NCI-H146 treated with DMSO at 0.1 percent for 48 hours (cell line): ENCODE data around the gene TIMM50.

Source experiments
- DNase-seq: peaks from one replicate; lab custom pipeline; 2025; ENCODE audit not compliant: unreplicated experiment; lab: John Stamatoyannopoulos, UW

Gene TIMM50

DNA sequence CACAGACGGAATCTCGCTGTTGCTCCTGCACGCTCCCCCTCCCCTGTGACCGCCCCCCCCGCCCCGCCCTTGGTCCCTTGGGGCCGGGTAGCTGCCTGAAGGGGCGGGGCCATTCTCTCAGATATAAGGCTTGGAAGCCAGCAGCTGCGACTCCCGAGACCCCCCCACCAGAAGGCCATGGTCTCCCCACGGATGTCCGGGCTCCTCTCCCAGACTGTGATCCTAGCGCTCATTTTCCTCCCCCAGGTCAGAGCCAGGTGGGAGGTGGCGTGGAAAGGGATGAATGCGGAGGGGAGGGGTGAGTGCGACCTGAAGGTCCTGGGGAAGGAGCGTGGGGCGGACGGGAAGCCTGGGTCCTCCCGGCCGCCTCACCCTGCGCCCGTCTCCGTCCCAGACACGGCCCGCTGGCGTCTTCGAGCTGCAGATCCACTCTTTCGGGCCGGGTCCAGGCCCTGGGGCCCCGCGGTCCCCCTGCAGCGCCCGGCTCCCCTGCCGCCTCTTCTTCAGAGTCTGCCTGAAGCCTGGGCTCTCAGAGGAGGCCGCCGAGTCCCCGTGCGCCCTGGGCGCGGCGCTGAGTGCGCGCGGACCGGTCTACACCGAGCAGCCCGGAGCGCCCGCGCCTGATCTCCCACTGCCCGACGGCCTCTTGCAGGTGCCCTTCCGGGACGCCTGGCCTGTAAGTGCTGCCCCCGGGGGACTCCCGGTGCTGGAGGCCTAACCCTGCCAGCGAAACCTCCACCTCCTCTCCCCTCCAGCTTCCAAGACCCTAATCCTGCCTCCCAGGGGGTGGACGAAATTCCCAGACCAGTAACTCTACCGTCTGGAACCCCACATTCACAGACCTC, 18.4 kb downstream of the TIMM50 start, which contains the start of gene DLL3:
DLL3 (plus strand) TSS at position 150 of the 845 bp plus-strand sequence; CDS start at position 178, 28 bp downstream.
- DNase-seq = peak; percentile 67

- DNase-seq = no peak
These were observed 19.3 kb downstream of the TIMM50 start for GRCh38 chr19:39499932-39500331.

DNA sequence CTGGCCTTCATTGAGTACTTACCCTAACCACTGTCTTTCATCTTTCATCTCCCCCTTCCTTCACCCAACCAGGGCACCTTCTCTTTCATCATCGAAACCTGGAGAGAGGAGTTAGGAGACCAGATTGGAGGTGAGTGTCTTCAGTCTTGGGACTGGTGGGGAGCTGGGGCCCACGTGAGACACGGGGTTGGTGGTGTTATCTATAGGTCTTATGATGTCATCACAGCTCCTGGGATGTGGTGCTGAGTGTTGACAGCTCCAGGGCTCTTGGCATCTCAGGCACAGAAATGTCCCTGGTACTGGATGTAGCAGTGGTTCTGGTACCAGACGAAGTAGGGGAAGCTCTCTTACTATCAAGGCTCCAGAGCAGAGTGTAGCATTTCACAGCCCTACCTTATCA, 19.9 kb downstream of the TIMM50 start:
- DNase-seq = no peak

DNA sequence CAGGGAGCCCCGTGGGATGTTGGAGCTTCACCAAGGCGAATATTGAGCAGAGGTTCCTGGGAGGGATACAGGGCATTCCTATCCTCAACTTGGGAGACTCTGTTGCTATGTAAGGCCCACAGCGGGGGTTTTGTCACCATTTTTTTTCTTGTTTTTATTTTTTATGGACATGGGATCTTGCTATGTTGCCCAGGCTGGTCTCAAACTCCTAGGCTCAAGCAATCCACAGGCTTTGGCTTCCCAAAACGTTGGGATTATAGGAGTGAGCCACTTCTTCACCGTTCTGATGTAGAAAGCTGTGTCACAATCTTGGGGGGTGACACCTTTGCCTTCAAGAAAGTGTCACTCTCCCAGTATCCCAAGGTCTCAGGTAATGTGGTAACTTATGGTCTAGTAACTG, 20.7 kb downstream of the TIMM50 start:
- DNase-seq = no peak

DNA sequence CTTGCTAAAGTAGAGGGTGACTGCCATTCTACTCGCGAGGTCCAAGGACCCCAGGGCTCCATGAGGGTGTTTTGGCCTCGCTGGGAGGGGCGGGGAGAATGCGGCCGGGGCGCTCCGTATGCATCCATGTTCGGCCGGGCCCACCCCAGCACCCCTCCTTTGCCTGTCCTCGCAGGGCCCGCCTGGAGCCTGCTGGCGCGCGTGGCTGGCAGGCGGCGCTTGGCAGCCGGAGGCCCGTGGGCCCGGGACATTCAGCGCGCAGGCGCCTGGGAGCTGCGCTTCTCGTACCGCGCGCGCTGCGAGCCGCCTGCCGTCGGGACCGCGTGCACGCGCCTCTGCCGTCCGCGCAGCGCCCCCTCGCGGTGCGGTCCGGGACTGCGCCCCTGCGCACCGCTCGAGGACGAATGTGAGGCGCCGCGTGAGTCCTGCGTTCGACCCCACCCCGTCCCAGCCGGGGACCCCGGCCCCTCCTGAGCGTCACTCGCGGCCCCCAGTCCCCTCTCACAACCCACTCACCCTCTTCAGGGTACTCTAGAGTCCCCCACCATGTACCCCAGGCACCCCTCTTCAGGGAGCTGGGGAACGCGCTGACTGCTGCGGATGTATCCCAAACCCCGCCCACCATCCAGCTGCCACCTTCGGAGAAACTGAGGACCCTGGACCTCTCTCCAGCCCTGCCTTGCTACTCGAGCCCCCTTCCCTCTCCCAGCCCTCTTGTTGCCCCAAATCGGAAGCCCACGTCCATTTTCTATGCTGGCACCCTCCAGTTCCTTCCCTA, 22.2 kb downstream of the TIMM50 start:
- no peak for DNase-seq

DNA sequence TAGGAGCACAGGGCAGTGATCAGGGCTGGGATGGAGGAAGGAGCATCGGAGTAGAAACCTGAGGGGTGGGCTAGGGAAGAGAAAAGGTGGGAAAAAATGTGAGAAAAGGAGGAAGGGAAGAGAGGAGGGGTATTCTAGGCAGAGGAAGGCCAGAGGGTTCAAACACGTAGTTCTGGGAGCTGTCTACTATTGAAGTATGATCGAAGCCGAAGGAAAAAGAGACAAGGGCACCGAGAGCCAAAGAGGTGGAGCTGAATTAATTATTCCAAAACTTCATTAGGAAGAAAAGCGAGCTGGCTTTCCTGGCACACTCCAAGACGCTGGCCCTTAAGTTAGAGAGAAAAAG, 25.9 kb downstream of the TIMM50 start:
- no peak for DNase-seq

DNA sequence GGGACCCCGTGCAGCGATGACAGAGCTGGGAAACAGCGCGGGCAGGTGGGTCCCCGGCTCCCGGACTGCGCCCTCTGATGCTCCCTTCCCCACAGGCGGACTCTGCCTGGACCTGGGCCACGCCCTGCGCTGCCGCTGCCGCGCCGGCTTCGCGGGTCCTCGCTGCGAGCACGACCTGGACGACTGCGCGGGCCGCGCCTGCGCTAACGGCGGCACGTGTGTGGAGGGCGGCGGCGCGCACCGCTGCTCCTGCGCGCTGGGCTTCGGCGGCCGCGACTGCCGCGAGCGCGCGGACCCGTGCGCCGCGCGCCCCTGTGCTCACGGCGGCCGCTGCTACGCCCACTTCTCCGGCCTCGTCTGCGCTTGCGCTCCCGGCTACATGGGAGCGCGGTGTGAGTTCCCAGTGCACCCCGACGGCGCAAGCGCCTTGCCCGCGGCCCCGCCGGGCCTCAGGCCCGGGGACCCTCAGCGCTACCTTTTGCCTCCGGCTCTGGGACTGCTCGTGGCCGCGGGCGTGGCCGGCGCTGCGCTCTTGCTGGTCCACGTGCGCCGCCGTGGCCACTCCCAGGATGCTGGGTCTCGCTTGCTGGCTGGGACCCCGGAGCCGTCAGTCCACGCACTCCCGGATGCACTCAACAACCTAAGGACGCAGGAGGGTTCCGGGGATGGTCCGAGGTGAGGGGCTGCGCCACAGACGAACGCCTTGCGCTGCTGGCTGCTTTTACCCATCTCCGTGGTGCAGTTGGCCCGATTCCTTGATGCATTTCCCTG, 26.5 kb downstream of the TIMM50 start:
- DNase-seq = peak; percentile 81

- peak; percentile 50 for DNase-seq
These were observed 27.2 kb downstream of the TIMM50 start for GRCh38 chr19:39507715-39508364.

DNA sequence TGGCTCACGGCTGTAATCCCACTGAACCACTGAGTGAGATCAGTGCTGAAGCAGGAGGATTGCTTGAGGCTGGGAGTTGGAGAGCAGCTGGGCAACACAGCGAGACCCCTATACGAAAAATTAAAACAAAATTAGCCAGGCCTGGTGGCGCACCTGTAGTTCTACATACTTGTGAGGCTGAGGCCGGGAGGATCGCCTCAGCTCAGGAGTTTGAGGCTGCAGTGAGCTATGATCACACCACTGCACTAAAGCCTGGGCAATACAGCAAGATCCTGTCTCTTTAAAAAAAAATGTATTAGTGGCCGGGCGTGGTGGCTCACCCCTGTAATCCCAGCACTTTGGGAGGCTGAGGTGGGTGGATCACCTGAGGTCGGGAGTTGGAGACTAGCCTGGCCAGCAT, 28.0 kb downstream of the TIMM50 start:
- DNase-seq = no peak

GRCh38 chr19:39509233-39509632, 28.6 kb downstream of the TIMM50 start:
- no peak for DNase-seq

DNA sequence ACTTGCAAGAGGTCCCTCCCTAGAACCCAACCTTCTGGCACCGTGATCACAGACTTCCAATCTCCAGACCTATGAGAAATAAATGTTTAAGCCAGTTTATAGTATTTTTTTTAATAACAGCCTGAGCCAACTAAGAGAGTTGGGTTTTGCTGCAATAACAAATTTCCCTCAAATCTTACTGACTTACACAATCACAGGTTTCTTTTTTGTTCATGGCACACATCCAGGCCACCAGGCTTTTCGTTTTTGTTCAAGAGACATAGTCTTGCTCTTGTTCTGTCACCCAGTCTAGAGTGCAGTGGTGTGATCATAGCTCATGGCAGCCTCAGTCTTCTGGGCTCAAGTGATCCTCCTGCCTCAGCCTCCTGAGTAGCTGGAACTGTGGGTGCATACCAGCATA, 32.4 kb downstream of the TIMM50 start:
- no peak for DNase-seq

- DNase-seq = no peak
These were observed 34.4 kb downstream of the TIMM50 start, which contains the start of gene SELENOV for GRCh38 chr19:39514840-39515550. Gene SELENOV, plus strand, starts transcription at chr19:39515139. Its CDS starts 74 bp downstream, at chr19:39515213.

DNA sequence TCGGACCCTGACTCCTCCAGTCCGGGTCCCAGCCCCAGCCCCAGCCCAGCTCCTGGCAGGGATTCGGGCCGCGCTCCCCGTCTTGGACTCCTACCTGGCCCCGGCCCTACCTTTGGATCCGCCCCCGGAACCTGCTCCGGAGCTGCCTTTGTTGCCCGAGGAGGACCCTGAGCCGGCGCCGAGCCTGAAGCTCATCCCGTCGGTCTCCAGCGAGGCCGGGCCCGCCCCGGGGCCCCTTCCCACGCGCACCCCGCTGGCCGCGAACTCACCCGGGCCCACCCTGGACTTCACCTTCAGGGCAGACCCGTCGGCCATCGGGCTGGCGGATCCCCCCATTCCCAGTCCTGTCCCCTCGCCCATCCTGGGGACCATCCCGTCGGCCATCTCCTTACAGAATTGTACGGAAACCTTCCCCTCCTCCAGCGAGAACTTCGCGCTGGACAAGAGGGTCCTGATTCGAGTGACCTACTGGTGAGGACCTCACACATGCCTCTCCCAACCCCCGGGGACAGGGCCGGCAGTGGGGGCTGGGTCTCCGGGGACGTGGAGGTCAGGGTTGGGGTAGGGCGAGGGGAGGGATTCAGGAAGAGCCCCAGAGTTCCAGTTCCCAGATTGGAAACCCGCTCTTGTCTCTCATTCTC, 35.0 kb downstream of the TIMM50 start:
- no peak for DNase-seq

GRCh38 chr19:39516270-39516669, 35.6 kb downstream of the TIMM50 start:
- DNase-seq = no peak

GRCh38 chr19:39517432-39517831, 36.8 kb downstream of the TIMM50 start:
- no peak for DNase-seq

DNA sequence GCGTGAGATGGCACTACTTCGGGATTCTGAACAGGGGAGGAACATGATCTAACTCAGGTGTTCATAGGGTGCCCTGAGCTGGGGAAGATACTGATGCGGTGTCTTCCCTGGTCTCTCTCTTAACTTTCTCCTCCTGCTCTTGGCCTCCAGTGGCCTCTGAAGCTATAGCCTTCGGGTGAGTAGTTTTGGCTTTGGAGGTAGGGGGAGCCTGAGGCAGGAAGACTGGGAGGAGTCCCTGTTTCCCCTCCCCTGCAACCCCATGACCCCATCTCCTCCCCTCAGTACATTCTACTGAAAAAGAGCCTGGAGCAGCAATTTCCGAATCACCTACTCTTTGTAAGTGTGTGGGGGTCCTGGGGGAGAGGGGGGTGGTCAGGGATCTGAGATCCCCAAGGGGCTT, 37.8 kb downstream of the TIMM50 start:
- DNase-seq = no peak

DNA sequence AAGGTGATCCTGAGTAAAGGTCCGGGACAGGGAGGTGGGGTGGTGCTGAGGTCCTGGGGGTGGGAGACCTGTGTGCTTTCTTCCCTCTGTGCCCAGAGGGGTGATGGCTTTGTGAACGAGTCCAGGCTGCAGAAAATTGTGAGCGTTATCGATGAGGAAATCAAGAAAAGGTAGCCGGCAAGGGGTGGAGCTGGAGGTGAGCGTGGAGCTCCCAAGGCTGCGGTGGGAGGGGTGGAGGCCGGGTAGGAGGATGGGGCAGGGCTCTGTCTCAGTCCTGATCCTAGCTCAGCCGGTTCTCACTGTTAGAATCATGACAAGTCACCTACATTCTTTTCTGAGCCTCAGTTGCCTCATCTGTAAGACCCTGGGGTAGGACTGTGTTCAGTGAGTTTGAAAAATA, 38.3 kb downstream of the TIMM50 start:
- no peak for DNase-seq

DNA sequence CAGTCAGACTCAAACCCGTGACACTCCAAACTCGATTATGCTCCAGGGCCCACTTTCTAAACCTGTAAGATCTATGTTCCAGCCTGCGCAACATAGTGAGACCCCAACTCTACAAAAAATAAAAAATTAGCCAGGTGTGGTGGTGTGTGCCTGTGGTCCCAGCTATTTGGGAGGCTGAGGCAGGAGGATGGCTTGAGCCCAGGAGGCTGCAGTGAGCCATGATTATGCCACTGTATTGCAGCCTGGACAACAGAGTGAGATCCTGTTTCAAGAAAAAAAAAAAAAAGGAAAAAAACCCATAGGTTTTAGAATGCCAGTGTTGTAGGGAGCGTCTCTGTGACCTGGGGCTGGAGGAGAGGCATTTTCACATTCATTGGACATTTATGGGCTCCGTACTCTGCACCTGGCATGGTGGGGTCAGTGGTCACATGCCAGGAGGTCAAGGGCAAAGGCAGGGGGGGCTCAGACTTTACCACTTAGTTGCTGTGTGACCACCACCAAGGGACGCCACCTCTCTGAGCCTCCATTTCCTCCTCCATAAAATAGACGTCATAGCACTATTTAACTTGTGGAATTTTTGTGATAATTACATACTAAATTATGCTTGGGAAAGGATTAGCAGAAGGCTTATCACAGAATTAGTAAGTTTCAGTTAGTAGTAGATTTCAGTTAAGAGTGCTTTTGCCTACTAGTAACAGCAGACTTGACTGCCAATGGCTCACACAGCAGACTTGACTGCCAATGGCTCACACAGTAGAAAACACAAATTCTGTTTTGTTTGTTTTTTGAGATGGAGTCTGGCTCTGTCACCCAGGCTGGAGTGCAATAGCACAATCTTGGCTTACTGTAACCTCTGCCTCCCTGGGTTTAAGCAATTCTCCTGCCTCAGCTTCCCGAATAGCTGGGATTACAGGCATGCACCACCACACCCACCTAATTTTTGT, 40.2 kb downstream of the TIMM50 start:
- no peak for DNase-seq

GRCh38 chr19:39524495-39524894, 43.9 kb downstream of the TIMM50 start:
- DNase-seq = no peak
